ENCODE data around the gene FHAD1. TPM values are rescaled to one million over a fixed set of nuclear protein-coding genes. Genes with fewer than 3 reads are reported as not detected.

The FHAD1 gene
- total RNA-seq, 4 donors from 2014 or later = 0.54 to 1.9 (median 0.75) TPM

DNA sequence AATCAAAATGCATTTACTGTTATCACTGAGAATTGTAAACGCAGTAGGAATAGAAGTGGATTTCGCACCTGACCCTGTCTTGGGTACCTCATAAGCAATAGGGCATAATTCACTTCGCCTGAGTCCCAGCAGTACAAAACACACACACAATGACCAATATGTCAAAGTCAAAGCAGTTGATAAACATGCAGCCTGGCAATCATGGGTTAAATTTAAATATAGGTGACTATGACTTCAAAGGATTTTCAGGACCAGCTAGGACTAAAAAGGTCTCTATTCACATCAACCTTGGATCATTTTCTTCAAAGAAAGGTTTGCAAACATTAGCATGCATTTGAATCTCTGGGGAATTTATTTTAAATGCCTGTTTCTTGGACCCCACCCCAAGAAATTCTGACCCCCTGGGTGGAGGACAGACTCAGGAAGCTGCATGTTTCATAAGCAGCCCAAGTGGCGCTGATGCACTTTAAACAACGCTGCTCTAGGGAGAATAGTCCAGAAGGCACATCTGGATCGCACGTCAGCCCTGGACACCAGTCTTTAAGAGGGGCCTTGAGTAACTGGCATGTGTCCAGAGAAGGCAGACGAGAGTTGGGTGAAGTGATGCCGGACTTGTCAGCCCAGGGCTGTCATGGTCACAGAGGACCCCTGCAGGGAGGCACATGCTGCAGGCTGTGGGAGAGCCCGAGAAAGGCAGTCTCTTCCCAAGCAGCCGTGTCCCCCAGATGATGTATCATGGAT is 107.0 kb downstream of the FHAD1 start:
- intact Hi-C loops (cut with DNase I) = no loop called here
- no peak for TF ChIP-seq POLR2A (IDR thresholded peaks at IDR 0.05)
- TF ChIP-seq, protein P1, sequence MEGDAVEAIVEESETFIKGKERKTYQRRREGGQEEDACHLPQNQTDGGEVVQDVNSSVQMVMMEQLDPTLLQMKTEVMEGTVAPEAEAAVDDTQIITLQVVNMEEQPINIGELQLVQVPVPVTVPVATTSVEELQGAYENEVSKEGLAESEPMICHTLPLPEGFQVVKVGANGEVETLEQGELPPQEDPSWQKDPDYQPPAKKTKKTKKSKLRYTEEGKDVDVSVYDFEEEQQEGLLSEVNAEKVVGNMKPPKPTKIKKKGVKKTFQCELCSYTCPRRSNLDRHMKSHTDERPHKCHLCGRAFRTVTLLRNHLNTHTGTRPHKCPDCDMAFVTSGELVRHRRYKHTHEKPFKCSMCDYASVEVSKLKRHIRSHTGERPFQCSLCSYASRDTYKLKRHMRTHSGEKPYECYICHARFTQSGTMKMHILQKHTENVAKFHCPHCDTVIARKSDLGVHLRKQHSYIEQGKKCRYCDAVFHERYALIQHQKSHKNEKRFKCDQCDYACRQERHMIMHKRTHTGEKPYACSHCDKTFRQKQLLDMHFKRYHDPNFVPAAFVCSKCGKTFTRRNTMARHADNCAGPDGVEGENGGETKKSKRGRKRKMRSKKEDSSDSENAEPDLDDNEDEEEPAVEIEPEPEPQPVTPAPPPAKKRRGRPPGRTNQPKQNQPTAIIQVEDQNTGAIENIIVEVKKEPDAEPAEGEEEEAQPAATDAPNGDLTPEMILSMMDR (IDR thresholded peaks at IDR 0.05) = no peak

DNA sequence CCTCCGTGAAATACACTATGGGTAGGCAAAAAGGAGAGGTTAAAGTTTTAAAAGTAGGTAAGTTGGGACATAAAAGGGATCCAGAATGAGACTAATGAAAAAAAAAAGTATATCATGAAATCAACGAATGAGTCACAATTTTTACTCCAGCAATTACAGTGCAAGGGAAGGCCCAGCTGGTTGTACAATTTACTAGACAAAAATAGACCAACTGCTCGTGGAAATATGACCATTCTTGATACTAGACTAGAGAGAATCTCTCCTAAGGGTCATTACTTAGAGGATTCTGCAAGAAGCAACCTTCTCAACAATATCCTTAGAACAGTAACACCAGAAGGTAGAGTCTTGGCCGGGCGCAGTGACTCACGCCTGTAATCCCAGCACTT is 107.5 kb downstream of the FHAD1 start:
- peaks cover 0 to 10% of the 10 kb centered on the region in 2 donors for H3K4me1 ChIP-seq
- intact Hi-C loops (cut with DNase I) = no loop called here
- 84 to 88% methylated on average over 6 of the region's 6 CpGs for WGBS, 2 donors
- no peaks in the 10 kb centered on the region for H3K27me3 ChIP-seq
- H3K36me3 ChIP-seq = no peaks in the 10 kb centered on the region
- no peak for DNase-seq
- no peak overlapping the region for H3K27ac ChIP-seq
- TF ChIP-seq POLR2A (IDR thresholded peaks at IDR 0.05) = no peak
- TF ChIP-seq, protein P1 (IDR thresholded peaks at IDR 0.05) = no peak
- H3K9me3 ChIP-seq = no peaks in the 10 kb centered on the region
- H3K4me3 ChIP-seq (replicated peaks in 1 of 3) = no peak overlapping the region

More for the DNA sequence above, 107.0 kb downstream of the FHAD1 start:
- no peak for DNase-seq
- H3K4me1 ChIP-seq = peaks cover 0 to 10% of the 10 kb centered on the region in 2 donors
- H3K27ac ChIP-seq = no peak overlapping the region
- H3K9me3 ChIP-seq = no peaks in the 10 kb centered on the region
- H3K36me3 ChIP-seq = no peaks in the 10 kb centered on the region
- WGBS, 2 donors = 71% methylated on average over 11 of the region's 11 CpGs
- no peak overlapping the region for H3K4me3 ChIP-seq (replicated peaks in 1 of 3)
- no peaks in the 10 kb centered on the region for H3K27me3 ChIP-seq

DNA sequence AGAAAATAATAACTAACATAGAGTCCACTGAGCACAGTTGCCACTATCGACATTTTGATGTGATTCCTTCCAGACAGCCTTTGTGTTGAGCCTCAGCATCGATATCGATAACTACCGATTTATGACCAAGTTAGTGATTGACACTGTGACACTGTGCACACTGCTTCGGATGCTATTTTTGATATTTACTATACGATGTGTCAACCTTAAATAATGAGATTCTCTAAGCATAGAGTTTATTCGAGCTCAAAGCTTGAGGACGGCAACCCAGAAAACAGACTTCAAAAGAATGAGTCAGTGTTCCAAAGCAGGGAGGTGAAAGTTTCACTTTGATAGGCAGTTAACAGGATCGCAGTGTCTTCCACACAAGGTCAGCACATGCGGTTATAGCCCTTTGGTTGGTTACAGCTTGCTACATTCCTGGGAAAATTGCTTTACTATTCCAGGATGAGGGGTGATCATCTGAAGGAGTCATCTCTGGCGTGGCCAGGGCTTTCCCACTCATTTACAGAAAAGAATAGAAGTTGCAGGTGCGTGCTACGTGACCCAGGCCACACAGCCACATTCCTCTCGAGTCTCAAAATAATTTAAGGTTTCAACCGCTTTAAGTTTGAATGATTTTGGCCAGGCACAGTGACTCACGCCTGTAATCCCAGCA is 109.1 kb downstream of the FHAD1 start:
- H3K4me1 ChIP-seq = peaks cover 0 to 10% of the 10 kb centered on the region in 2 donors
- H3K27ac ChIP-seq = no peak overlapping the region
- no peaks in the 10 kb centered on the region for H3K9me3 ChIP-seq
- TF ChIP-seq POLR2A (IDR thresholded peaks at IDR 0.05) = no peak
- TF ChIP-seq, protein P1 (IDR thresholded peaks at IDR 0.05) = no peak
- no peaks in the 10 kb centered on the region for H3K36me3 ChIP-seq
- 85 to 94% methylated on average over 16 of the region's 16 CpGs for WGBS, 2 donors
- intact Hi-C loops (cut with DNase I) = no loop called here
- no peak overlapping the region for H3K4me3 ChIP-seq (replicated peaks in 1 of 3)
- no peaks in the 10 kb centered on the region for H3K27me3 ChIP-seq
- no peak for DNase-seq

DNA sequence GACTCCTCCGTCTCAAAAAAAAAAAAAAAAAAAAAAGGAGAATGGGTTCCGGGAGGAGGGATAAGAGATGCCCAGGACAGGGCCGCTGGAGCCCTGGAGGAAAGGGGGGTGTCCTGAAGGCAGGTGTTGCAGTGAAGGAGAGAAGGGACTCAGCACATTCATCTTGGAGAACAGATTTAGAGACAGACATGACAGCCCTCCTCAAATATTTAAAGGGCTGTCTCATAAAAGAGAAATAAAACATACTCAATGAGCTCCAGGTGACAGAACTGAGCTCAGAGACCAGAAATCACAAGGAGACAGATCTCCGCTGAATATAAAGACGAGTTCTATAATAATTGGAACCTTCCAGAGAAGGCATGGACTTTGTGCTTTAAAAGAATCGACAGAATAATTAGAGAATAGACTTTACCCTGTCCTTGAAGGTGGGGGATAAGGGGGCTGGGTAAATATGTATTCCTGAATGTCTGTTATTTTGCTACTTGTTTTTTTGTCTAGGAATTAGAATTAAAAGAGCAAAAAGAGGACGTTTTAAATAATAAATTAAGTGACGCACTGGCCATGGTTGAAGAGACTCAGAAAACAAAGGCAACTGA is 110.7 kb downstream of the FHAD1 start:
- no peak for DNase-seq
- no peak overlapping the region for H3K27ac ChIP-seq
- 91 to 93% methylated on average over 8 of the region's 8 CpGs for WGBS, 2 donors
- intact Hi-C loops (cut with DNase I) = no loop called here
- H3K27me3 ChIP-seq = no peaks in the 10 kb centered on the region
- H3K4me3 ChIP-seq (replicated peaks in 1 of 3) = no peak overlapping the region
- H3K4me1 ChIP-seq = peaks cover 0 to under 1% of the 10 kb centered on the region in 2 donors
- H3K36me3 ChIP-seq = no peaks in the 10 kb centered on the region
- TF ChIP-seq POLR2A (IDR thresholded peaks at IDR 0.05) = no peak
- TF ChIP-seq, protein P1 (IDR thresholded peaks at IDR 0.05) = no peak
- H3K9me3 ChIP-seq = no peaks in the 10 kb centered on the region

Measured in thyroid gland (tissue), 4 donors.